Measurements from ENCODE around the gene AS3MT.

DNA sequence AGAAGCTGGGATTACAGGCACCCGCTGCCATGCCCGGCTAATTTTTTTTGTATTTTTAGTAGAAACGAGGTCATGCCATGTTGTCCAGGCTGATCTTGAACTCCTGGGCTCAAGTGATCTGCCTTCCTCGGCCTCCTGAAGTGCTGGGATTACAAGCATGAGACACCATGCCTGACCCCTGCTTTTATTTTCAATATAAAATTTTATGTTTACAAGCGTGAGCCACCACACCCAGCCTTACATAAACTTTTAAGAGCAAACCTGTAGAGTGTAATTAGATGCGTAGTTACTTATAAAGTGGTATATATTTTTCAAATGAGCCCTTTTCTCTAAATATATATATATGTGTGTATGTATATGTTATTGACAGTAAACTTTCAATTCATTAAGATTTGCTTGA is 57.6 kb downstream of the AS3MT start:
- TF ChIP-seq, protein P1, sequence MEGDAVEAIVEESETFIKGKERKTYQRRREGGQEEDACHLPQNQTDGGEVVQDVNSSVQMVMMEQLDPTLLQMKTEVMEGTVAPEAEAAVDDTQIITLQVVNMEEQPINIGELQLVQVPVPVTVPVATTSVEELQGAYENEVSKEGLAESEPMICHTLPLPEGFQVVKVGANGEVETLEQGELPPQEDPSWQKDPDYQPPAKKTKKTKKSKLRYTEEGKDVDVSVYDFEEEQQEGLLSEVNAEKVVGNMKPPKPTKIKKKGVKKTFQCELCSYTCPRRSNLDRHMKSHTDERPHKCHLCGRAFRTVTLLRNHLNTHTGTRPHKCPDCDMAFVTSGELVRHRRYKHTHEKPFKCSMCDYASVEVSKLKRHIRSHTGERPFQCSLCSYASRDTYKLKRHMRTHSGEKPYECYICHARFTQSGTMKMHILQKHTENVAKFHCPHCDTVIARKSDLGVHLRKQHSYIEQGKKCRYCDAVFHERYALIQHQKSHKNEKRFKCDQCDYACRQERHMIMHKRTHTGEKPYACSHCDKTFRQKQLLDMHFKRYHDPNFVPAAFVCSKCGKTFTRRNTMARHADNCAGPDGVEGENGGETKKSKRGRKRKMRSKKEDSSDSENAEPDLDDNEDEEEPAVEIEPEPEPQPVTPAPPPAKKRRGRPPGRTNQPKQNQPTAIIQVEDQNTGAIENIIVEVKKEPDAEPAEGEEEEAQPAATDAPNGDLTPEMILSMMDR (IDR thresholded peaks at IDR 0.05) = no peak
- no peak for TF ChIP-seq POLR2A (IDR thresholded peaks at IDR 0.05)

Measured in right lobe of liver (tissue), 4 donors.